NOMO-1 treated with DMSO at 0.1 percent for 48 hours (cell line): ENCODE measurements around the gene WNT9B.

Experiments used
- DNase-seq: peaks from one replicate; lab custom pipeline; 2025; ENCODE audit not compliant: unreplicated experiment; lab: John Stamatoyannopoulos, UW

Gene WNT9B

GRCh38 chr17:46853896-46854444 lies 2.6 kb downstream of the WNT9B start:
- no peak for DNase-seq

GRCh38 chr17:46854515-46854914 lies 3.1 kb downstream of the WNT9B start:
- DNase-seq = no peak

- DNase-seq = no peak
Observed at GRCh38 chr17:46854948-46855347, 3.6 kb downstream of the WNT9B start.

GRCh38 chr17:46857600-46857999 lies 6.2 kb downstream of the WNT9B start:
- no peak for DNase-seq

GRCh38 chr17:46859996-46860395 lies 8.6 kb downstream of the WNT9B start:
- DNase-seq = no peak

- DNase-seq = no peak
Observed at GRCh38 chr17:46862949-46863348, 11.6 kb downstream of the WNT9B start.

GRCh38 chr17:46863383-46864121 lies 12.2 kb downstream of the WNT9B start:
- no peak for DNase-seq

- DNase-seq = no peak
Observed at GRCh38 chr17:46865100-46865499, 13.7 kb downstream of the WNT9B start.

GRCh38 chr17:46866325-46866724 lies 14.9 kb downstream of the WNT9B start:
- DNase-seq = no peak

GRCh38 chr17:46866747-46867146 lies 15.4 kb downstream of the WNT9B start:
- no peak for DNase-seq

GRCh38 chr17:46868689-46869187 lies 17.4 kb downstream of the WNT9B start:
- DNase-seq = no peak

GRCh38 chr17:46869296-46869695 lies 17.9 kb downstream of the WNT9B start:
- DNase-seq = no peak

- DNase-seq = no peak
Observed at GRCh38 chr17:46869975-46870803, 18.8 kb downstream of the WNT9B start.

- DNase-seq = no peak
Observed at GRCh38 chr17:46872421-46872820, 21.0 kb downstream of the WNT9B start.

GRCh38 chr17:46873941-46874645 lies 22.7 kb downstream of the WNT9B start:
- no peak for DNase-seq

GRCh38 chr17:46874906-46875305 lies 23.5 kb downstream of the WNT9B start:
- DNase-seq = no peak

- no peak for DNase-seq
Observed at GRCh38 chr17:46875849-46876352, 24.5 kb downstream of the WNT9B start.

GRCh38 chr17:46876353-46876887 lies 25.0 kb downstream of the WNT9B start:
- no peak for DNase-seq

- no peak for DNase-seq
Observed at GRCh38 chr17:46876926-46877325, 25.5 kb downstream of the WNT9B start.

- no peak for DNase-seq
Observed at GRCh38 chr17:46877466-46877865, 26.1 kb downstream of the WNT9B start.

- peak; percentile 21 for DNase-seq
Observed at GRCh38 chr17:46878055-46878454, 26.7 kb downstream of the WNT9B start.
